T-helper 9 cell (primary cell): ENCODE data around the gene EEF2K.
A peak's percentile ranks its signal among the peaks of the same experiment; 100 is the strongest.

Source experiments
- DNase-seq: peaks from one replicate; pipeline ENCODE4 v3.0.0-alpha.2; 2020

The EEF2K gene

GRCh38 chr16:22255335-22255734, 49.3 kb downstream of the EEF2K start:
- DNase-seq, result no peak

DNA sequence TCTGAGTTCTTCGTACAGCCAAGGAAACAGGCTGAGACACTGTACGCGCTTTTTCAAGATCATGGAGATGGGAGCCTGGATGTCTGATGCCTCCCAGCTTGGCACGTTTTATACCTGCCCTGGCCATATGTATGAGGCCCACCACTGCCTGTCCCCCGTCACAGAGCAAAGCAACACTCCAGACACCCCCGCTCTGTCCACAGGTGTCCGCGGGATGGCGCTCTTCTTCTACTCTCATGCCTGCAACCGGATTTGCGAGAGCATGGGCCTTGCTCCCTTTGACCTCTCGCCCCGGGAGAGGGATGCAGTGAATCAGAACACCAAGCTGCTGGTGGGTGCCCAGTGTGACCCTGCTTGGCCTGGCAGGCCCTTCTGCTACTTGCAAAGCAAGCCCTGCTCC, 51.4 kb downstream of the EEF2K start:
- DNase-seq, result no peak

- no peak for DNase-seq
Measured at GRCh38 chr16:22260490-22260889, 54.4 kb downstream of the EEF2K start.

- DNase-seq, result no peak
Measured at GRCh38 chr16:22262460-22262859, 56.4 kb downstream of the EEF2K start.

DNA sequence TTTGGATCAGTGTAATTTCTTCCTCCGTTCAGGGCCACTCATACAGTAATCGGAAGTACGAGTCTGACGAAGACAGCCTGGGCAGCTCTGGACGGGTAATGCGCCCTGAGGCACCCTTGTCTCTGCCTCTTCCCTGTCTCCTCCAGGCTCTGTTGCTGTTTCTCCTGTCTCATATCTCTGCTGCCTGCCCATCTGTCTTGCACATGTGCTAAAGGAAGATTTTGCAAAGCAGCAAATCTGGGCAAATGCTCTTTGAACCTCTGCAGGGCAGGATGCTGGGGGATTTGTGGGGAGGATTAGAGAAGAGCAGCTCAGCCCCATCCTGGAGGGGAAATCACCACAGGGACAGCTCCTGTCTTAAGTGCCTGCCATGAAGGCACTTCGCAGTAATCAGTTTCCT, 58.7 kb downstream of the EEF2K start:
- DNase-seq, result no peak

GRCh38 chr16:22265351-22265750, 59.3 kb downstream of the EEF2K start:
- no peak for DNase-seq

- DNase-seq, result no peak
Measured at GRCh38 chr16:22266546-22266945, 60.5 kb downstream of the EEF2K start.

DNA sequence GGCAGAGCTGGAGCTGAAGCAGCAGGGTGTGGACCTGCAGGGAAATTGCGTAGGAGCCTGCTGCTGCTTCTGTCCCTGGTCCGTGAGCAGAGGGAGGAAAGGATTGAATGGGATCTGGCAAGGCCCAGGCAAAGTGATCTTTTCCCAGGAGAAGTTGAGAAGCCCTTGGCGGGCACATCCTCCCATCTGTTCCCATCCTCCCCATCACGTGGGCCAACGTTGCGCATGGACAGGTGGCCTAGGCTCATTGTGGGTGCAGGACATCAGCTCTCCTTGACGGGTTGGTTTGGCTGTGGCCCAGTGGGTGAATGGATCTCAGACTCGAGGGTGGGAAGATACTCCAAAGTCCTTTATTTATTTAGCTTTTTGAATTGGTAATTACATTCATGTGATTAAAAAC, 61.7 kb downstream of the EEF2K start:
- DNase-seq, result no peak

GRCh38 chr16:22270525-22270924, 64.4 kb downstream of the EEF2K start:
- no peak for DNase-seq

- DNase-seq, result no peak
Measured at GRCh38 chr16:22272870-22273650, 67.0 kb downstream of the EEF2K start.

DNA sequence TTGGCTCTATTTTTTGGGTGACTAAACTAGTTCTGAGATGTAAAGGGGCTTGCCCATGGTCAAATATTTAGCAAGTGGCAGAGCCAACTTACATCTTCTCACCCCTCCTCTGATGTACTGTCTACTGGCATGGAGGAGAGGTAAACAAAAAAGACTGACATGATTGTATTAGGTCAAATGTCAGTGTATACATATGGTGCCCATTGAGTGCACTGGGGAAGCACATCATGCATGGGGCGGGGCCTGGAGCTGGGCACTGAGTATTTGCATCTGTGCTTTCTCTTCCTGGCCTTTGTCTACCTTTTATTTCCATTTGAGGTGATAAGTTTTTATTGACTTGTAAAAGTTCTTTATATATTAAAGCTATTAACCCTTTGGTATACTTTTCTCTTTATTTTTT, 68.8 kb downstream of the EEF2K start:
- DNase-seq, result no peak

DNA sequence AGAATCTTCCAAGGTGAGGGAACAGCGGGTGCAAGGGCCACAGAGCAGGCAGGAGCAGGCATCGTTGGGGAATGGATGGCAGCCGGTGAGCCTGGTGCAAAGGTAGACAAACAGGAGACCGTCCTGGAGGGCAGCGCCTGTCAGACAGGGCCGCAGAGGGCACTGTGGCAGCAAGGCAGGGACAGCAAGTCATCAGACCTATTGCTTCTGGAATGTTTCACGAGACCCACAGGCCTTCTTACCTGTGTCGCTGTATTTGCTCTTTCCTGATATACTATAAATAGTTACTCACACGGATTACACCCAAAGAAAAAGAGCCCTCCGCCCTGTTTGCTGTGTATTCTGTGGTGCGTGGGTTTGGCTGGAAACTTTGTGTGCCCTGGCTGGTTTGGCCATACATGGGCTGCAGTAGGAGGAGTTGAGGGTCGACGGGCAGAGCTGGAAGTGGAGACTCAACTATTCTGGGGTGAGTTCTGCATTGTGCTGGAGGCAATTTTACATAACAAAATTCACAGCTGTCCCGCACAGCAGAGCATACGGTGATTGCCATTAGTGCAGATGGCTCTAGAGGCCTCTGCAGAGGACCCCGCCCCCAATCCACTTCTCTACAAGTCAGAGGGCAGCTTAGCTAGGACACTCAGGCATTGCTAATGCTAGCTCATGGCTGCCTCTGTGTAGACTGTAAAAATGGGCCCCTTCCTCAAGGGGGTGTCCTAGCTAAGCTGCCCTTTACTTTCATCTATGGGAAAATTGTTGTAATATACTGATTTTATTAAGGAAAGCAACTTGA, 72.6 kb downstream of the EEF2K start:
- no peak for DNase-seq

- DNase-seq, result no peak
Measured at GRCh38 chr16:22282254-22282892, 76.3 kb downstream of the EEF2K start.

DNA sequence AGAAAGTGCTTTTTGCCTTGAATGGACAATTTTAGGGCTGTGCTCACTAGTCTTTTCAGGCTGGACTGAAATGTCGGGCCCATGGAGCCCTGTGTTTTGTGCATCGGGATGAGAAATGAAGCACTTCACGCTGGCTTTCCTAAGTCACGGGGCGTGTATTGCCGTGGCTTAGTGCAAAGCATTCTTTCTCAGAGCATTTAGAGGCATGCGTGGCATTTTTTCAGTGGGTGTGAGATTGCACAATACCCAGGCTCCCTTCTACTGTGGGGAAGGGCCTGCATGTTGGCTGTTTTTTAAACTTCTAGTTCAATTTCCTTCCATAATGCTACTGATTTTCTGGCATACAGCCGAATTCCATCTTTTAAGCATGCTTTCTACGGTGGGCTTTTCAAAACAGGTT, 78.6 kb downstream of the EEF2K start:
- no peak for DNase-seq

DNA sequence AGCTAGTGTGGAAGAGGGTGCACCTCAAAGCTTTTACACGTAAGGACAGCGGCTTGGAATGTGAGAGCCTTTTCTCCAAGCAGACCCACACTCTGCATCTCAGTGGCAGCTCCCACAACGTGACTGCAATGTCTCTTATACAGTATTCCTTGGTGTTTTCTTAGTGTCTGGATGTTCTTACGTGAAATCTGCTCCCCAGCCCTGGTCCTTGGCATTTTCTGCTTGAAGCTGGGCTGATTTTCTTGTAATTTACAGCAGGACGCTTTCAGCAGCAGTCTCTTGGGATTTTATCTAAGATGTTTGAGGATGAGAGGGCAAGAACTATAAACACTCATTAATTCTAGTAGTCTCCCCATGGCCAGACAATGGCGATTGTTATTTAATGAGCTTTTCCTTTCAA, 79.0 kb downstream of the EEF2K start:
- no peak for DNase-seq

- no peak for DNase-seq
Measured at GRCh38 chr16:22291020-22291419, 84.9 kb downstream of the EEF2K start.

DNA sequence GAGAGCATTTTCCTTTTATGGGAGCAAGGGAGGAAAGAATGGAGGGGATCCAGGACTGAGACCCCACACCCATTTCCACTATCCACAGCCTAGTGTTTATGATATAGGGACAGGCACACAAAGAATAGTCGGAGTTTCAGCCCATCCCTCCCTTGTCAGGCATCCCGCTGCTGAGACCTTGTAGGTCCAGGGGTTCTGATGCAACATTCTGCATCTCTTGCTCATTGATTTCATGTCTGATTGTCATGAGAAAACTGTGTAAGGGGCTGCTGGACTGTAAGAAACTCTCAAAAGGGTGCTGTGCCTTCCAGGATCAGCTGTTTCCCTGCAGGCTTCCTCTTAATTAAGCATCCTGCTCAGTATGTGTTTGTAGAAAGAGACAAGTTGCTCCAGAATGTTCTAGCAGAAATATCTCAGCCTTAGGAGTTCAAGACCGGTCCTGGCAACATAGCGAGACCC, 85.8 kb downstream of the EEF2K start:
- DNase-seq, result no peak

- DNase-seq, result no peak
Measured at GRCh38 chr16:22292320-22292719, 86.2 kb downstream of the EEF2K start.

DNA sequence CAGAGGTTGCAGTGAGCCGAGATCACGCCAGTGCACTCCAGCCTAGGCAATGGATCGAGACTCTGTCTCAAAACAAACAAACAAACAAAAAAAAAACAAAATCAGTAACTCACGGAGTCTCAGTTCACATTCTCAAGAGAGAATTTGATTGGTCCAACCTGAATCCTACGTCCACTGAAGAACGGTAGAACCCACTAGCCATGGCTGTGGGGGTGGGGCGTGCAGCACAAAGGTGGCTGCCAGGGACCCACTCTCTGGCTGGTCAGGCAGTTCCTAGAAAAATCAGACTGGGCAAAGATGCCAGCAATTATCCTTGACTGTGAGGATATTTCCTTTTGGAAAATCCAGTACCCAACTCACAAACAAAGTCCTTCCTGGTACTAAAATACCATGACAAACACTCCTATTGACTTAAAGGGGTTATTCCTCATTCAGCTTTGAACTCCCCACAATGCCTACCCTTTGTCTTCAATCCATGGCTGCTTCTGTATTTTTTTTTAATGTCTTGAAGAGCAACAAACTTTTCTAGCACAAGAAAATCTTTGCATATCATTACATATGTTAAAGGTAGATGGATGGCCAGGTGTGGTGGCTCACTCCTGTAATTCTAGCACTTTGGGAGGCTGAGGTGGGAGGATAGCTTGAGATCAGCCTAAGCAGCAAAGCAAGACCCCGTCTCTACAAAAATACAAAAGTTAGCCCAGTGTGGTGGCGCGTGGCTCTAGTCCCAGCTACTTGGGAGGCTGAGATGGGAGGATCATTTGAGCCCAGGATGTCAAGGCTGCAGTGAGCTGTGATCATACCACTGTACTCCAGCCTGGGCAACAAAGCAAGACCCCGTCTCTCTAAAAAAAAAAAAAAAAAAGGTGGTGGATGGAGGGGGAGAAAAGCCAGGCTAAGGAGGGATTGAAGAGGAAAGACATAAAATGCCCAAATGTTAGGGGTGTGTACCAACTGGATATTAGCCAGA, 87.3 kb downstream of the EEF2K start:
- DNase-seq, result no peak

DNA sequence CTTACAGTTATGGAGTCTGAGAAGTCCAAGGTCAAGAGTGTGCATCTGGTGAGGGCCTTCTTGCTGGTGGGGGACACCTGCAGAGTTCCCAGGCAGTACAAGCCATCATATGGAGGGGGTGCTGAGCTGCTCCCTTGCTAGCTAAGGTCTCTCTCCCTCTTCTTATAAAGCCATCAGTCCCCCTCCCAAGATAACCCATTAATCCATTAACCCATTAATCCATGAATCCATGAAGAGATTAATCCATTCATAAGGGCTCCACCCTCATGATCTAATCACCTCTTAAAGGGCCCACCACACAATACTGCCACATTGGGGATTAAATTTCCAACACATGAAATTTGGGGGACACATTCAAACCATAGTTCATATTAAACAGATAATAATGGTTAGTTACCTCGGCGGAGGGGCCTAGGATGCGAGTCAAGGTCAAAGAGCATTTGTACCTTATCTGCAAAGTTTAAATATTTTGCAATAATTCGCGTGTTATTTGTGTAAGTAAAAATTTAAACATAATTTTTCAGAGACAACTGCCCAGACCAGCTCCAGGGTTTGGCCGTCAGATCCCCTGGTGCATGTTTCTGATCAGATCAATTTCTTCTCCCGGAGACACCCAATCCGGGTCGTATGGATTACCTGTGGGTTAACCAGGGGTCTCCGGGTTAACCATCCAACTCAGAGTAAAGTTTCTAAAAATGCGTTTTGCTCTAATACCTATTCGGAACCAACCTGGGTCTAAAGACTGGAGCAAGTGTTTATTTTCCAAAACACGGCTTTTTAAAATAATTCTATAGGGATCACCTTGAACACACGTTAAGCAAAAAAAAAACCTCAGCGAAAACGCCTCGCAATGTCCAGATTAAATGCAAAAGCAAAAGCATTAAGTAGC, 90.4 kb downstream of the EEF2K start:
- no peak for DNase-seq

- peak; percentile 100 for DNase-seq
Measured at GRCh38 chr16:22297114-22297870, 91.2 kb downstream of the EEF2K start, which contains the start of gene POLR3E. POLR3E (plus strand) TSS chr16:22297409; CDS start chr16:22302969, 5,560 bp downstream.
